Stimulated activated naive CD4-positive, alpha-beta T cell (primary cell): ENCODE data around the gene NACC1.

ENCODE experiments used
- DNase-seq, 6 experiments: peaks; one replicate each; lab custom pipeline; 2025; lab: John Stamatoyannopoulos, UW

Gene NACC1

GRCh38 chr19:13087795-13088537 is 30.1 kb upstream of the NACC1 start:
- no peak for DNase-seq

GRCh38 chr19:13089139-13089856 is 28.8 kb upstream of the NACC1 start:
- DNase-seq: no peak

- DNase-seq: no peak
Observed at GRCh38 chr19:13089857-13090507, 28.1 kb upstream of the NACC1 start.

GRCh38 chr19:13090511-13091231 is 27.4 kb upstream of the NACC1 start:
- DNase-seq: no peak

- no peak for DNase-seq
Observed at GRCh38 chr19:13091400-13092157, 26.5 kb upstream of the NACC1 start.

- DNase-seq: no peak
Observed at GRCh38 chr19:13092158-13092543, 25.9 kb upstream of the NACC1 start.

- DNase-seq: no peak
Observed at GRCh38 chr19:13092606-13093235, 25.3 kb upstream of the NACC1 start.

GRCh38 chr19:13093407-13094105 is 24.5 kb upstream of the NACC1 start:
- peak; percentile 54 to 83 (median 74) for DNase-seq

GRCh38 chr19:13094106-13094504 is 24.0 kb upstream of the NACC1 start:
- no peak for DNase-seq

GRCh38 chr19:13094771-13095392 is 23.2 kb upstream of the NACC1 start:
- no peak for DNase-seq

- DNase-seq: peak in 3 of 6 experiments; percentile 8 to 26 (median 19)
Observed at GRCh38 chr19:13095393-13095784, 22.7 kb upstream of the NACC1 start.

- peak in 1 of 6 experiments; percentile 21 for DNase-seq
Observed at GRCh38 chr19:13095934-13096927, 21.8 kb upstream of the NACC1 start.

GRCh38 chr19:13097033-13097462 is 21.0 kb upstream of the NACC1 start:
- DNase-seq: peak in 2 of 6 experiments; percentile 19 to 24

GRCh38 chr19:13097463-13098258 is 20.4 kb upstream of the NACC1 start:
- peak in 1 of 6 experiments; percentile 12 for DNase-seq

- peak; percentile 18 to 60 (median 30) for DNase-seq
Observed at GRCh38 chr19:13098277-13099072, 19.6 kb upstream of the NACC1 start.

GRCh38 chr19:13099073-13099999 is 18.7 kb upstream of the NACC1 start:
- peak; percentile 62 to 80 (median 70) for DNase-seq
